ENCODE data around the gene DCDC1. TPM values are rescaled to one million over a fixed set of nuclear protein-coding genes. Genes with fewer than 3 reads are reported as not detected.
"Not testable (repeated sequence)": the region's sequence is repeated elsewhere in the genome, so short reads cannot be mapped to it uniquely, and the experiment has no call there.

The DCDC1 gene
- total RNA-seq, 1 donor from 2014 or later: 2.6 TPM

DNA sequence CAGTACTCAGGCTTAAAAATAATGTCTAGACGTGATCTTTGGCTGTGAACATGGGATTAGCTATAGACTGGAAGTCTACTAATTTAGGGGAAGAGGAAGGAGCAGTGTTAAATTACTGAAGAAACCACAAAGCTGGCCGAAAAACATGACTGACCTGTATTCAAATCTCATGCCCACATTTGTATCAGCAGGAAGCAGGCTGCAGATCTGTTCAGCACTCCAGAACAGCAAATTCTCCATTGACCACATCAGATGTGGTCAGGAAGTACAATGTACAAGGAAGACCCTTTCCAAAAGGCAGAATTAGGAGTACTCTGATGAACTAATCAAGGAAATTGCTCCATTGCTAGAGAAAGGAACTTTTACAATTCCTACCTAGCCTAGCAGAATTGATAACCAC, 31.7 kb downstream of the DCDC1 start:
- ATAC-seq (no peak), DNase-seq (ENCODE audit: low spot score) (no peak)

DNA sequence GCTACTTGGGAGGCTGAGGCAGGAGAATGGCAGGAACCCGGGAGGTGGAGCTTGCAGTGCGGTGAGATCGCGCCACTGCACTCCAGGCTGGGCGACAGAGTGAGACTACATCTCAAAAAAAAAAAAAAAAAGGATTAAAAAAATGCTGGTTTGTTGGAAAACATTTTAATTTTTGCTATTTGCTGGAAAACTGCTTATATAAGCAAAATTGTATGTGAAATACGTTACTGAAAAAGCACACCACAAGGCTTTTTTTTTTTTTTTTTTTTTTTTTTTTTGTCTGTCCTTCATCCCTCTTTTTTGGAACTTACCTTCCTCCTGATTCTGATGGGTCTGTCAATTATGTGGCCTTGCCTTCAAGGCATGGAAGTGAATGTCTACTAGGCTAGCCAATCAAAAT, 40.8 kb downstream of the DCDC1 start:
- ATAC-seq: no peak

DNA sequence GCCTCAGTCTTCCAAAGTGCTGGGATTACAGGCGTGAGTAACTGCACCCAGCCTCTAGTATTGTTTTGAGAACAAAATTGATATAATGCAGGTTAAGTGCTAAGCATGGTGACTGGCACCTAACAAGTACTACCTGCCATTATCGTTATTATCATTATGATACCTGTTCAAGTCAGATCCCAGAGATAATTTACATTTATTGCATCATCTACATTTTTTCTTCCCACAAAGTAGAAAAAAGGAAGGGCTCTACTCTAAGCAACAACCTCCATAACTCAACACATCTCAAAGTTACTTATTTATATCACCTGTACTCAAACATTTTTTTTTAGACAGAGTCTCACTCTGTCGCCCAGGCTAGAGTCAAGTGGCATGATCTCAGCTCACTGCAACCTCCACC, 42.1 kb downstream of the DCDC1 start:
- ATAC-seq (no peak), DNase-seq (ENCODE audit: low spot score) (no peak)

More for the DNA sequence above, 40.8 kb downstream of the DCDC1 start:
- DNase-seq (ENCODE audit: low spot score): no peak

DNA sequence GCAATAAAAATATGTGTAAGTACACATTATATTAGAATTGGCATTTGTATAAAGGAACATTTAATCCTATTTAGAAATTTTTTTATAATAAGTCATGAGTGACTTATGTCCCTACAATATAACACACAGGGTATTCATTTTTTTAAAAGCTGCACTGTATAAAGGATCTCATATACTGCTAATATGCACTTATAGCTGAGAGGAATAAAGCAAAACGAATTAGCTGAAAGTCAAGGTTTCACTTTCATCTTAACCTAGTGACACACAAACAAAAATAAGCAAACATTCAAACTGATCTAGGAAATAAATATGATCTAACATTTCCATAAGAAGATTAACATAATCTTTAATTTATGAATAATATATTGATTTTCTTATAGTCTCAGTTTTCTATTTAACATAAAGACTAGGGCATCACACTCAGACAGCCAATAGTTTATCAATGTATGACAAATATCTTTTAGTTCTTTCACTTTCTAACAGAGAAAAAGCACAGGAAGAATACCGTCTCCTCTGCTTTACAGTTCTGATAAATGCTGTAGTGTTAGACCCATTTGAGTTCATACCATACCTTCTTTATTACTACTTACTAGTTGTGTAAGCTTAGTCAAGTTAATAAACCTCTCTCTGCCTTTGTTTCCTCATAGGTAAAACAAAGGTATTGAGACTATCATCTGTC, 42.9 kb downstream of the DCDC1 start:
- ATAC-seq (no peak), DNase-seq (ENCODE audit: low spot score) (no peak)

DNA sequence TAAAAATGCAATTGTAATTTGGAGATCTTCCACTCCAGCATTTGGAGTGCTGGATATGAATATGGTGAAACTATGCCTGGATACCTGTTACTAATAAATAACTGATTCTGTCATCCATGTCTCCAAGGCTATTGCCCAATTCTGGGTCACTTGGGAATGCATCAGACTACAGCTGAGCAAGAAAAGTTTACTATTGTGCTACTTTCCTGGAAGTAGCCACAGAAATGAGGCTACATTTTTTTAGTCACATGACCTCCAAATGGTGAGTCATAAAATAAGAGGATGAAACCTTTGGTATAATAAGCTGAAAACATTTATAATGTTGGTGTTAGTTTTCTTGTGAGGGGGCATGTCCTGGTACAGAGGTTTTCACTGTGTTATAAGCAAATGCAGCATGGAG, 44.4 kb downstream of the DCDC1 start:
- no peak for DNase-seq (ENCODE audit: low spot score)
- ATAC-seq: no peak

DNA sequence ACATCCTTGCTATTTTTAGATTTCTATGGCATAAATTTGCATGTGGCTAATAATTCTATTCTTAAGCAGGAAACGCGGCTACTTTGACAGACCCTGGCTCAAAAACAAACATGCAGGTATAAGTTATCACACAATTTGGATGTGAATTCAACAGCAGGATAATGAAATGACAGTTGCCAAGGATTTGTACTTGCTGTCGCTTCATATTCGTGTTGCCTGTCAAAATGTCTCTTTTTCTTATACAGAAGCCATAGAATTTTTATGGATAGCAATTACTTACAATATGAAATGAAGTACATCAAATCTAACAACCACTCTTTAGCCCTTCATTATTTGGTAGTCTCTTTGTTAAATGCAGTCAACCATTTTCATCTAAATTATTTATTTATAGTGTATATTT, 46.4 kb downstream of the DCDC1 start:
- no peak for ATAC-seq
- no peak for DNase-seq (ENCODE audit: low spot score)

DNA sequence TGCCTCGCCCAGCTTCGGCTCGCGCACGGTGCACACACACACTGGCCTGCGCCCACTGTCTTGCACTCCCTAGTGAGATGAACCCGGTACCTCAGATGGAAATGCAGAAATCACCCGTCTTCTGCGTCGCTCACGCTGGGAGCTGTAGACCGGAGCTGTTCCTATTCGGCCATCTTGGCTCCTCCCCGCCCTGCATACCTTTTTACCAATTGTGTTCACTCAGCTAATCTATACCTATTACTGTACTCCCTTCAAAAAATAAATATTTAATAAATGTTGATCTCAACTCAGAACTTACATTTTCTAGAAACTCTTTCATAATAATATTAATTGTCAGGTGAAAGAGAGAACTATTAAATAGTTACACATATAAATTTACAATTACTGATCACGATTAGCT, 48.0 kb downstream of the DCDC1 start:
- ATAC-seq; DNase-seq (ENCODE audit: low spot score): not testable (repeated sequence)

DNA sequence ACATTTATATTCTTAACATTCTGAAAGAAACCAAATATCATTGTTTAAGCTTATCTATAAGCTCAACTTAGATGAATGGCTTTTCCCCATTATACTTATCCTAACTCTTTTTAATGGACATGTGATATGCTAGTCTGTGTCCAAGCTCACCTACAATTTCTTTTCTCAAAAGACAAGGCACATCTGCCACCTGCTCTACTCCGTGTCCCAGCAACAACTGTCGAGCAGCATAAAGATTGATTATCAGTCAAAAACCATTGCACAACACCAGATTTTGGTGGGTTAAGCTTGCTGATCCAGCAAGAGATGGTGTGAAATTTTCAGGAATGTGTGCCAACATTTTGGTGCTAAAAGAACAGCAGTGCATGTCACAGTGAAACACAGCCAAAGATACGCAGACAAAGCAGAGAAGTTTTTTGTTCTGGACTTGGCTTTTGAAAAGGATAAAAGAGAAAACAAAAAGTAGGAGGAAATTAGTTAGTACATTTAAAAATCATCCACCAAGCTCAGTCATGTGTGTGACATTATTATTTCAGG, 65.8 kb downstream of the DCDC1 start:
- DNase-seq (ENCODE audit: low spot score): no peak
- ATAC-seq: no peak

DNA sequence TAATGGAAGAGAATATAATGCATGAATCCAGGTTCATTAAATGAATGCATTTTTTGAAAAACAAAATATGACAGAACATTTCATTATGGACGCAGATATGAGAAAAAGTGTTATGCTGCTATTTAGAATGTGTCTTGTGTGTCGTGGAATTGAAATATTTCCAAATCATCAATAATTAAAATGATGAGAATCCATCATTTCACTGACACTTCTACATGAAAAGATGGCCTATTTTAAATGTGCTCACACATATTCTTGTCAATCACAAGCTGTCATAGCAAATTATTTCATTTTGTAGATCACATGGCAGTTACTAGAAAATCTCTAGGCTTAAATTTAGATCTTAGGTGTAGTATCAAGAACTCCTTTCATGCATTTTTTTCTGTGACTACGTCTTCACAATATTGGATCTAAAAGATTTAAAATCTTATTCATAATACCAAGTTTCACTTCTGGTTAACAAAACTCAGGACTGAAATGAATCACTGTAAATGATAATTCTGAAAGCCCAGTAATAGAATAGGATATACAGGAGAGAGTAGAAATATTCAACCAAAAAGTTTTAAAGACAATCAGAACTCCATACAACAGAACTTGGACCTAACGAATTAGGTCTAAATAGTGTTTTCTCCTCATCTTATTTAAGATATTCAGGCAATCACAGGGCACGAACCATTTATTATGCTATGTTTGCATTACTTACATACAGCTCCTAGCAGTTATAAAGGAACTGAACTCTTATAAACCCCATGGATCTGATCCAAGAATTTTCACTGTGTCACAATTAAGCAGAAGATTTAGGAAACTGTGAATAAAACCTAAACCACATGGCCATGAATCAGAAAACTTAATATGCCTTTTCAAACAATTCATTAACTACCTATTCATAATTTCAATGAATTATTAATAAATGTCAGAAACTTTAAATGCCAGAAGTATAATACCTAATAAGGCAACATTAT, 67.7 kb downstream of the DCDC1 start:
- ATAC-seq (no peak), DNase-seq (ENCODE audit: low spot score) (no peak)

DNA sequence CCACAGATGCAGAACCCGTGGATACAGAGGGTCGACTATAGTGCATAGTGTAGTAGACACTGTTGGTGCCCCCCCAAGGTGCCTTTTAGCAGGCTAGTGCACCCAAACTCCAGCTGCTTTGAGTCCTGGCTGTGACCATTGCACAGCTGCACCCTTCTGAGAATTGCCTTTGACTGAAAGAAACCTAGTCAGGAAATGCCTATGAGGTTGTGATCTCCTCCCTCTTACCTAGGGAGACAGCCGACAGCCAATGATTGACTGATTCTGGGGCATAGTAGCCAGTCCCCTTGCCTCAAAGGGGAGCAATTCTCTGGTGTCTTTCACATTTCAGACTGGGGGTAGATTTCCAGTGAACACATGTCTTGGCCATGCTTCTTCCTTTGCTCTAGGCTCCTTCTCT, 74.2 kb downstream of the DCDC1 start:
- DNase-seq (ENCODE audit: low spot score) (no peak), ATAC-seq (no peak)

DNA sequence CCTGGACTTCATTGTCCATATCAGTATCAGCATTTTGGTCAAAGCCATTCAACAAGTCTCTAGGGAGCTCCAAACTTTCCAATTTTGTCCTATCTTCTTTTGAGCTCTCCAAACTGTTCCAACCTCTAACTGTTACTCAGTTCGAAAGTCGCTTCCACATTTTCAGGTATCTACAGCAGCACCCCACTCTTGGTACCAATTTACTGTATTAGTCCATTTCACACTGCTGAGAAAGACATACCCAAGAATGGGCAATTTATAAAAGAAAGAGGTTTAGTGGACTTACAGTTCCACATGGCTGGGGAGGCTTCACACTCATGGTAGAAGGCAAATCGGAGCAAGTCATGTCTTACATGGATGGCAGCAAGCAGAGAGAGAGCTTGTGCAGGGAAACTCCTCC, 96.0 kb downstream of the DCDC1 start:
- DNase-seq (ENCODE audit: low spot score): not testable (repeated sequence)

DNA sequence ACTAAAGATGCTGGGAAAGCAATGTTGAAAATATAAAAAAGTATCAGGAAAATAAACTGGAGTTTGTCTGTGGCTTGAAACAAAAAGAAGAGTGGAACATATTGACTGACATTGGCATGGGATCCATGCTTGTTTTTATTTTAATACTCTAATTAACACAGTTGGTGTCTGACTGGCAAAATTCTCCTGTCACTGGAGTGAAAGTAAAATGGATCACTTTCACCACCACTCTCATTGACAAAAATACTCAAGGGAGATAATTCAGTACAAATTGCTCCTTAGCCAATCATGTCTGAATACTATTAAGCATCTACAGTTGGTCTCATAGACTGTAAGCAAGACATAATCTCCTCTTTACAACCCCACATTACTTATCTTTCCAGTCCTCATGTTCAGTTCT, 101.8 kb downstream of the DCDC1 start:
- DNase-seq (ENCODE audit: low spot score): no peak
- ATAC-seq: no peak

More for the DNA sequence above, 96.0 kb downstream of the DCDC1 start:
- ATAC-seq: not testable (repeated sequence)

DNA sequence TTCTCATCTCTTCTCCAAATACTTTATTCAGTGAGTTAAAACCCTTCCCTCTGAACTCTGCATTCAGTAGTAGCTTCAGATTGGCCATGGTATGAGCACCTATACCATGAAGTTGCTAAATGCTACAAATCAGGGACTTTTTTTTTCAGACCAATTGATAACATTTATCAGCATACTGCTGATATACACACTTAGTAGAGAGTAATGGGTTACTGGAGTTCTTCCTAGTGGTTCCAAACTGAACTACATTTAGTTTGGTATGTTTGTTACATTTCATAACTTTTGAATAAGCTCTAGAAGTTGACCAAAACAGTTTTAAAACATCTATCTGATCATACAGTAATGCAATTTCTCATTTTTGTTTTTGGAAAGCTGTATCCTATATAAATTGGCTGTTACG, 104.7 kb downstream of the DCDC1 start:
- ATAC-seq: no peak

DNA sequence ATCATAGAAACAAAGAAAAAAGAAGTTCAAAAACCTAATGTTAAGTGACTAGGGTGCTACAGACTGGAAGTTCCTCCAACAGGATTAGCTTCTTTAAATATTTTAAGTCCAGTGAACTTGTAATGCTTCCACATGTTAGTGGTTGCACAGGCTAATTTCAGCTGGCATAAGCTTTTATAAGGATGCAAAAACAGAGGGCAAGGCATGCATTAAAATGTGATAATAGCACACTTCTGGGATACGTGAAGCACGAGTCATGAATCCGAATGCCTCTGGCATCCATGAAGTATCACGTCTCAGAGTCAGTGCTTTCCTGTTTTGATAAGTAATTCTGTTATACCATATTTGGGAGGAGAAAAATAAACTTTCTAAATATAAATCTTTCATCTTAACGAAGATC, 106.8 kb downstream of the DCDC1 start:
- DNase-seq (ENCODE audit: low spot score): no peak
- ATAC-seq: no peak

More for the DNA sequence above, 104.7 kb downstream of the DCDC1 start:
- DNase-seq (ENCODE audit: low spot score): no peak

DNA sequence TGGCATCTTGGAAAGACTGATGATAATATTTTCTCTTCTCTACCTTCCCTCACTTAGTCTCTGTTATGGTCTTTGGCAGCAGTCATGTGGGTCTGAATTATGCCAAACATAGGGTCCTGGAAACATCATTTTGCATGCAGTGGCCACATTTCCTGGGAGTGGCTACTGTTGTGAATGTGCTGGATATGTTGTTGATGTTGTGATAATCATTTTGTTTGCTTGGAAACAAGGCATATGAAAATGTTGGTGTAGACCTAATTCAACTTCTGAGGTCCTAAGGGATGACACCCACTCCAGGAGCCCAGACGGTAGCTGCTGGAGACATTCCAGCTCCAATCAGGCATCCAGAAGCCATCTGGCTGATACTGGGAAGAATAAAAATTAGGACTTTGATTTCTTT, 109.7 kb downstream of the DCDC1 start:
- DNase-seq (ENCODE audit: low spot score) (no peak), ATAC-seq (no peak)

DNA sequence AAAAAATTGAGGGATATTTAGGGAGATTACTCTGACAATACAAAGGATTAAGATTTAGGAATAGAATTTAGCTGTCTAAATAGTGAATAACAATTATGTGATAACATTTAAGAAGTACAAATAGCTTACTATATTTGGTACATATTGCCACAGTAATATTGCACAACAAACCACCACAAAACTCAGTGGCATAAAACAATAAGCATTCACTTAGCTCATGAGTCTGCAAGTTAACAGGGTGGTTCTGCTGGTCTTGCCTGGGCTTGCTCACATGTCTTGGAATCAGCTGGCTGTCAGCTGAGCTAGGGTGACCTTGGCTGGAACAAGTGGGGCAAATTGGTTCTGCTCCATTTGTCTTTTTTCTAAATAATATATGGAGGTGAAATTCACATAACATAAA, 115.1 kb downstream of the DCDC1 start:
- no peak for DNase-seq (ENCODE audit: low spot score)
- no peak for ATAC-seq

DNA sequence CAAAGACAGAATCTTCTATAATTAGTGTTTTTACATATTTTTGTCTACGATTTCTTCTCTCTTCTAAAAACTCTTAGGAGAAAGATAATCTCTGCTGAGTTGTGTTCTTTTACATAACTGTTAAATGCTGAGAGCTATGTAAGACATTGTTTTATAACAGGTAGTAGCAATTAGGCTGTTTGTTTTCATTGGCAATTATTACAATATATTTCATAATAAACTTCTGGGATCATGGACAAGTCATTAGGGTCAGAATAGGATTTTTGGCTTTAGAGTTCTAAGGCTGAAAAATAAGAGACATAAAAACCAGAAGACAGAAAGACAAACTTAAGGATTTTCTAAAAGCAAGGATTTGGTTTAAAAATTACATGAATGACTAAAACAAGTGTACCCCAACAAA, 120.8 kb downstream of the DCDC1 start:
- DNase-seq (ENCODE audit: low spot score): no peak
- ATAC-seq: no peak

DNA sequence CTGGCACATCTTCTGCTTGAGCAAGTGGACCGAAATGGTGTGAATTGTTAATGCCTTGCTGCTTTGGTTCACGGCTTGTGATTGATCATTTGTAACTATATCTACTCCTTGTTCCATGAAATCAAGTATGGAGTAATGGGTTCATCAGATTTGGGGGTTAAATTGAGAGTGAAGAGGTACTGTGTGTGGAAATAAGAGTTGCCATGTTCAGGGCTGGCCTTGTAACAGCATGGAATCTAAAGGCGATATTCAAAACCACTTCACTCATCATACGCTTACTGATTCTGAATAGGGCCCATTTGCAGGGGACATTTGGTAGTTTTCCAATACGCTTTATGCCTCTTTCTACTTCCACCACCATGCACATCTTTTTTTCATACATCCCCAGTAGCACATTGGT, 122.2 kb downstream of the DCDC1 start:
- DNase-seq (ENCODE audit: low spot score): no peak
- ATAC-seq: no peak

DNA sequence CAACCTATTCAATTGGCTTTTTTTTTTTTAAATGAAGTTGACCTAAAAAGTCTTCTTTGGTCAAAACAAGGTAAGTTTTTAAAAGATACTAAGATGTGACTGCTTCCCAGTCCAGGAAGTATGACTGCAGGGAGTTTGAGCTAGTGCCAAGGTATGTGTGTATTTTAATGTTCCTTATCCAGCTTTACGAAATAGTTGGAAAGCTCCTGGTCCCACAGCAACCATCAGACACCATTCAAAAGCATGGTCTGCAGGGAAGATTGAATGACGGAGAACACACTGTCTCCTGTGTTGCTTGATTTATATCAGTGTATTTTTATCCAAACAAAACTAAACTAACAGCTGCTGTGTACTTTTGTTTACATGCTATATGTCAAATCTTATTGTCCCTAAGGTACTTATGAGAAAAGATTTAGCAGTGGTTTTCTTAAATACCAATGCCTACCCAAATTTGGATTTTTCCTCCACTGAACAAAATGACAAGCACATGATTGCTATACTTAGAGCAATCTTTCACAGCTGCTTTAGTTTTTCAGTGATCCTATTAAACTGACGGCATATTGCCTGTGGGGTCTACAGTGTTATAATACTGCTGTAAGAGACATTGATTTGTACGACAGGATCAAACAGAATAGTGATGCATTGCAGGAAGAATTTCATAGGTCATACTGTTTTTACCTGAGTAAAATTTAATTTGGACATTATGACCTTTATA, 122.9 kb downstream of the DCDC1 start:
- ATAC-seq (no peak), DNase-seq (ENCODE audit: low spot score) (no peak)

DNA sequence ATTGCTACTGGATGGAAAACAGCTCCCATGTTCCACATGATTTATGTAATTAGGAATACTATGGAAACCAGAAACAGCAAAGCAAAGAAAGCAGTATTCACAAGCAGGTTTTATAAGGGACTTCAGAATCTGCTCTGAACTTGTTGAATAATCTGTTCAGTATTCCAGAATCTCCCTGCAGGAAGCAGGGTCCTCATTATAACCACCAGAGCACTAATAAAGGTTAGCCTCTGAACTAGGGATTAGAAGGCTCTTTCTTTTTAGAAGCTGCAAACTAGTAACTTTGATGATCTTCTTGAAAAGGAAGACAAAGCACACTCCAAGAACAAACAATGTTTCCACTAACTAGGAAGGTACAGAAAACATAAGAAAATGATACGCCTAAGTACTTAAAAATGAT, 125.8 kb downstream of the DCDC1 start:
- ATAC-seq: no peak
- no peak for DNase-seq (ENCODE audit: low spot score)

DNA sequence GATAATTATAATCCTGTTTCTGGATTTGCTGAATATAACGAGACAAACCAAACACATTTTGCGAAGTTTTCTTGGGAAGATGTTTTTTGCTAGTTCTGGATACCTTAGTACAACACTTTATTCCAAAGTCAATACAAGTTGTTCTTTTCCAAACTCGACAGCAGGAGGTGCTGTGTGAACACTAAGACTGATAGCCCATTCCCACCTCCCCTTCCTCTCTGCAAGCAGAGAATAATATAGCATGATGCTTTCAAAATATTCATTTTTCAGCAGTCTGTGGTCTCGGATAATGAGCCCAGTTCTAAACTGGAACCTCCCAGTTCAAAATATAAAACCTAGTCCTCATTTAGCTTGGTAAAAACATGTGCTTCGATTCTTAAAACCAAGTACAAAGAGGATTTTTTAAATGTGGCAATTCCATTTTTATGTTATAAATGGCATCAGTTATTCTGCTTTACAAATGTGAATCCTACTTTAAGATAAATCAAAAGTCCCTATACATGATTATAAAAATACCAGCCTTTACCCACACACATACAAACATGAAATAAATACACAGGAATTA, 129.1 kb downstream of the DCDC1 start:
- ATAC-seq (peak; percentile 73), DNase-seq (ENCODE audit: low spot score) (no peak)
